ENCODE results near the gene PCDHA9. TPM values are rescaled to one million over a fixed set of nuclear protein-coding genes. Genes with fewer than 3 reads are reported as not detected.

Gene PCDHA9
- total RNA-seq, 1 experiment from 2014 or later: 0.22 TPM

GRCh38 chr5:140881889-140882590, 33.9 kb downstream of the PCDHA9 start, which contains the start of gene PCDHA13:
Gene PCDHA13, plus strand, starts transcription at chr5:140882124. Its CDS starts 145 bp downstream, at chr5:140882269.
- BruUV-seq (replicated peaks): TSS peak; percentile 51
- ATAC-seq (peak; percentile 78), DNase-seq (peak; percentile 80)
- no peaks in the 10 kb centered on the region for H3K27me3 ChIP-seq (ENCODE audit: low read length)
- peak within 1 kb of the TSS; percentile 93 for H2AFZ ChIP-seq (ENCODE audit: low read length)
- ChIA-PET CTCF (interaction anchor here (1.1 to 1.7 kb wide), 2 partner anchors 44 to 158 kb away, joined by 3 to 7 read pairs; partner anchors contain the start of gene PCDHAC1), POLR2A (ENCODE audit: unreplicated experiment) (no interaction called here)
- peaks cover 8% of the 10 kb centered on the region; the same call in 1 of the 2 replicates for H3K4me1 ChIP-seq (ENCODE audit: insufficient read depth, low read length)
- no peaks in the 10 kb centered on the region for H3K36me3 ChIP-seq (ENCODE audit: low read depth, low read length)
- H3K27ac ChIP-seq (ENCODE audit: low read length): peak within 1 kb of the TSS; percentile 33; the same call in 1 of the 2 replicates
- H3K9ac ChIP-seq (ENCODE audit: low read length): peak within 1 kb of the TSS; percentile 48
- H3K9me2 ChIP-seq (replicated peaks; ENCODE audit: low read length): no peaks in the 10 kb centered on the region
- H3K4me3 ChIP-seq (ENCODE audit: low read length): peak within 1 kb of the TSS; percentile 73
- H3K4me2 ChIP-seq (ENCODE audit: low read length): peak within 1 kb of the TSS; percentile 80
- H3F3A ChIP-seq (ENCODE audit: low read length, unreplicated experiment): no peaks in the 10 kb centered on the region
- no peaks in the 10 kb centered on the region for H3K9me3 ChIP-seq (ENCODE audit: low read length)
- no peak for TF ChIP-seq EZH2phosphoT487 (IDR thresholded peaks at IDR 0.05; ENCODE audit: borderline replicate concordance, low read length)
- peak; percentile 76 for TF ChIP-seq CTCF (conservative IDR thresholded peaks at IDR 0.05; ENCODE audit: low read depth, low read length)
- H4K20me1 ChIP-seq (ENCODE audit: low read length): no peaks in the 10 kb centered on the region
- intact Hi-C loops (cut with micrococcal nuclease): loop anchor here (1.0 to 2.0 kb wide), 3 partner anchors 41 to 158 kb away; partner anchors contain the start of genes PCDHA8 and PCDHAC1
- no peaks in the 10 kb centered on the region for H3K79me2 ChIP-seq (ENCODE audit: low read length)

- ChIA-PET POLR2A (ENCODE audit: unreplicated experiment) (no interaction called here), CTCF (interaction anchor here (1.1 to 1.7 kb wide), 2 partner anchors 44 to 158 kb away, joined by 3 to 7 read pairs; partner anchors contain the start of gene PCDHAC1)
- peak; percentile 81 for DNase-seq
- H3K4me1 ChIP-seq (ENCODE audit: insufficient read depth, low read length): peaks cover 8% of the 10 kb centered on the region; the same call in 1 of the 2 replicates
- no peaks in the 10 kb centered on the region for H3K9me2 ChIP-seq (replicated peaks; ENCODE audit: low read length)
- no peaks in the 10 kb centered on the region for H3K27me3 ChIP-seq (ENCODE audit: low read length)
- H3K9ac ChIP-seq (ENCODE audit: low read length): peak overlapping the region; percentile 48
- H3K4me2 ChIP-seq (ENCODE audit: low read length): peak overlapping the region; percentile 80
- no peaks in the 10 kb centered on the region for H4K20me1 ChIP-seq (ENCODE audit: low read length)
- intact Hi-C loops (cut with micrococcal nuclease): loop anchor here (1.0 to 2.0 kb wide), 3 partner anchors 42 to 158 kb away; partner anchors contain the start of genes PCDHA8 and PCDHAC1
- 0 out of 2 replicates have a peak overlapping the region, but pooled peaks have one; percentile 33 for H3K27ac ChIP-seq (ENCODE audit: low read length)
- H3F3A ChIP-seq (ENCODE audit: low read length, unreplicated experiment): no peaks in the 10 kb centered on the region
- peak overlapping the region; percentile 93 for H2AFZ ChIP-seq (ENCODE audit: low read length)
- TF ChIP-seq CTCF (conservative IDR thresholded peaks at IDR 0.05; ENCODE audit: low read depth, low read length) (peak; percentile 59), EZH2 (IDR thresholded peaks at IDR 0.05; ENCODE audit: low read length, unreplicated experiment) (no peak), EZH2phosphoT487 (IDR thresholded peaks at IDR 0.05; ENCODE audit: borderline replicate concordance, low read length) (no peak)
- H3K36me3 ChIP-seq (ENCODE audit: low read depth, low read length): no peaks in the 10 kb centered on the region
- H3K79me2 ChIP-seq (ENCODE audit: low read length): no peaks in the 10 kb centered on the region
- H3K4me3 ChIP-seq (ENCODE audit: low read length): peak overlapping the region; percentile 73
- BruUV-seq (replicated peaks): no TSS peak
- peak; percentile 74 for ATAC-seq
- no peaks in the 10 kb centered on the region for H3K9me3 ChIP-seq (ENCODE audit: low read length)
Observed at GRCh38 chr5:140882591-140882899, 34.4 kb downstream of the PCDHA9 start.

- Histone ChIP-seq H3K4me2 (ENCODE audit: low read length) (no peak overlapping the region), H3F3A (ENCODE audit: low read length, unreplicated experiment) (no peaks in the 10 kb centered on the region), H3K4me3 (ENCODE audit: low read length) (no peak overlapping the region), H3K4me1 (ENCODE audit: insufficient read depth, low read length) (peaks cover 8% of the 10 kb centered on the region; the same call in 1 of the 2 replicates), H2AFZ (ENCODE audit: low read length) (no peak overlapping the region), H3K9ac (ENCODE audit: low read length) (no peak overlapping the region), H3K27ac (ENCODE audit: low read length) (no peak overlapping the region), H3K9me2 (replicated peaks; ENCODE audit: low read length) (no peaks in the 10 kb centered on the region), H3K9me3 (ENCODE audit: low read length) (no peaks in the 10 kb centered on the region), H4K20me1 (ENCODE audit: low read length) (no peaks in the 10 kb centered on the region), H3K27me3 (ENCODE audit: low read length) (no peaks in the 10 kb centered on the region), H3K36me3 (ENCODE audit: low read depth, low read length) (no peaks in the 10 kb centered on the region), H3K79me2 (ENCODE audit: low read length) (no peaks in the 10 kb centered on the region)
- TF ChIP-seq EZH2 (IDR thresholded peaks at IDR 0.05; ENCODE audit: low read length, unreplicated experiment) (no peak), EZH2phosphoT487 (IDR thresholded peaks at IDR 0.05; ENCODE audit: borderline replicate concordance, low read length) (no peak), CTCF (conservative IDR thresholded peaks at IDR 0.05; ENCODE audit: low read depth, low read length) (no peak)
- BruUV-seq (replicated peaks): no TSS peak
- ChIA-PET POLR2A (ENCODE audit: unreplicated experiment) (no interaction called here), CTCF (interaction anchor here (1.1 to 1.7 kb wide), 2 partner anchors 43 to 157 kb away, joined by 3 to 7 read pairs; partner anchors contain the start of gene PCDHAC1)
- intact Hi-C loops (cut with micrococcal nuclease): loop anchor here (2.0 kb wide), 1 partner anchor 43 kb away; the partner anchor contains the start of gene PCDHA8
- DNase-seq (no peak), ATAC-seq (no peak)
Observed at GRCh38 chr5:140883373-140883772, 35.2 kb downstream of the PCDHA9 start.
